ENCODE data around the gene DUOX2.

DNA sequence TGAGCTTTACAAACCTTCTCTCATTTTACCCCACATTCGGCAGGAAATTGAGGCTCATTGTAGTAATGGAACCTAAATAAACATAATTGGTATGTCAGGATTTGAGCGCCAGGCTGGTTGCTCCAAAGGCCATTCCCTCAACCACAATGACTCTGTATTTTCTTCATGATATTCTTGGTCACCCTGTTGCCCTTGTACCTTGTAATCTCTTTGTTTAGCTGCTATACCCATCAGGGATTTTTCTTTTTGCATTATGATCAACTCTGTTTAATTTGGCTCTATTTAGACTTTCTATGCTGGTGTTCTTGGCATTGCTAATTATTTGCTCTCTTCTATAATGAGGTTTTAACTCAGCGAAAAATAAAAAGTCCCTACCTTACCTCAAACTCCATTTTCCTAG, 29.8 kb downstream of the DUOX2 start:
- TF ChIP-seq, protein P1, sequence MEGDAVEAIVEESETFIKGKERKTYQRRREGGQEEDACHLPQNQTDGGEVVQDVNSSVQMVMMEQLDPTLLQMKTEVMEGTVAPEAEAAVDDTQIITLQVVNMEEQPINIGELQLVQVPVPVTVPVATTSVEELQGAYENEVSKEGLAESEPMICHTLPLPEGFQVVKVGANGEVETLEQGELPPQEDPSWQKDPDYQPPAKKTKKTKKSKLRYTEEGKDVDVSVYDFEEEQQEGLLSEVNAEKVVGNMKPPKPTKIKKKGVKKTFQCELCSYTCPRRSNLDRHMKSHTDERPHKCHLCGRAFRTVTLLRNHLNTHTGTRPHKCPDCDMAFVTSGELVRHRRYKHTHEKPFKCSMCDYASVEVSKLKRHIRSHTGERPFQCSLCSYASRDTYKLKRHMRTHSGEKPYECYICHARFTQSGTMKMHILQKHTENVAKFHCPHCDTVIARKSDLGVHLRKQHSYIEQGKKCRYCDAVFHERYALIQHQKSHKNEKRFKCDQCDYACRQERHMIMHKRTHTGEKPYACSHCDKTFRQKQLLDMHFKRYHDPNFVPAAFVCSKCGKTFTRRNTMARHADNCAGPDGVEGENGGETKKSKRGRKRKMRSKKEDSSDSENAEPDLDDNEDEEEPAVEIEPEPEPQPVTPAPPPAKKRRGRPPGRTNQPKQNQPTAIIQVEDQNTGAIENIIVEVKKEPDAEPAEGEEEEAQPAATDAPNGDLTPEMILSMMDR (IDR thresholded peaks at IDR 0.05) = no peak
- no peak for TF ChIP-seq POLR2A (IDR thresholded peaks at IDR 0.05)

All from lower leg skin (tissue), 3 donors.